Measurements from ENCODE around the gene KPNB1.

GRCh38 chr17:47726796-47727703 lies 77.3 kb downstream of the KPNB1 start:
- TF ChIP-seq FOXK2 (IDR thresholded peaks at IDR 0.05): no peak
- no peak for TF ChIP-seq SP1 (IDR thresholded peaks at IDR 0.05)
- no peak for TF ChIP-seq ELF4 (IDR thresholded peaks at IDR 0.05)
